H9 (cell line): ENCODE results near the gene DNAJC6. TPM values are rescaled to one million over a fixed set of nuclear protein-coding genes. Genes with fewer than 3 reads are reported as not detected.

Experiments used
- DNase-seq: peaks from one replicate; pipeline ENCODE4 v3.0.0-alpha.2; 2017
- H2AFZ ChIP-seq: one replicate; pipeline ENCODE4 v1.6.1; 2013; ENCODE audit warnings: mild to moderate bottlenecking, low read length, control low read depth, moderate library complexity
- H2AK5ac ChIP-seq: 2 replicates; pipeline ENCODE4 v1.6.1; 2013; ENCODE audit warnings: low read length, control low read depth, mixed read lengths; ENCODE audit not compliant: insufficient read length
- H2BK120ac ChIP-seq: one replicate; pipeline ENCODE4 v1.6.1; 2013; ENCODE audit warnings: low read depth, mild to moderate bottlenecking, low read length, control low read depth, inconsistent platforms; ENCODE audit not compliant: poor library complexity, severe bottlenecking
- H2BK12ac ChIP-seq: 2 replicates; pipeline ENCODE4 v1.6.1; 2013; ENCODE audit warnings: low read length, control low read depth, mixed read lengths, low read depth; ENCODE audit not compliant: insufficient read length
- H2BK15ac ChIP-seq: 2 replicates; pipeline ENCODE4 v1.6.1; 2013; ENCODE audit warnings: low read depth, low read length, control low read depth
- H2BK20ac ChIP-seq: one replicate; pipeline ENCODE4 v1.6.1; 2013; ENCODE audit warnings: low read depth, mild to moderate bottlenecking, low read length, control low read depth, inconsistent platforms; ENCODE audit not compliant: poor library complexity, severe bottlenecking
- H2BK5ac ChIP-seq: 2 replicates; pipeline ENCODE4 v1.6.1; 2013; ENCODE audit warnings: low read length, control low read depth, mixed read lengths; ENCODE audit not compliant: insufficient read length
- H3K14ac ChIP-seq: 2 replicates; pipeline ENCODE4 v1.6.1; 2013; ENCODE audit warnings: low read length, control low read depth; ENCODE audit not compliant: insufficient read depth
- H3K18ac ChIP-seq: 2 replicates; pipeline ENCODE4 v1.6.1; 2013; ENCODE audit warnings: low read depth, mild to moderate bottlenecking, mixed read lengths, low read length, control low read depth; ENCODE audit not compliant: insufficient read length
- H3K23ac ChIP-seq: 2 replicates; pipeline ENCODE4 v1.6.1; 2013; ENCODE audit warnings: low read length, control low read depth, mixed read lengths, low read depth; ENCODE audit not compliant: insufficient read length
- H3K23me2 ChIP-seq: 2 replicates; pipeline ENCODE4 v1.6.1; 2013; ENCODE audit warnings: low read depth, mild to moderate bottlenecking, mixed read lengths, low read length, control low read depth; ENCODE audit not compliant: insufficient read length, poor library complexity, severe bottlenecking
- H3K27ac ChIP-seq: 2 replicates; pipeline ENCODE4 v1.5.1; 2013; ENCODE audit warnings: low read length, control low read depth, mixed read lengths, low read depth; ENCODE audit not compliant: insufficient read length
- H3K27me3 ChIP-seq: 2 replicates; pipeline ENCODE4 v1.6.1; 2013; ENCODE audit warnings: low read length, control low read depth, inconsistent platforms; ENCODE audit not compliant: insufficient read depth
- H3K4ac ChIP-seq: 2 replicates; pipeline ENCODE4 v1.6.1; 2013; ENCODE audit warnings: low read depth, mild to moderate bottlenecking, control low read depth, inconsistent platforms, low read length, moderate library complexity
- H3K4me1 ChIP-seq: 2 replicates; pipeline ENCODE4 v1.6.1; 2013; ENCODE audit warnings: low read length, control low read depth, inconsistent platforms; ENCODE audit not compliant: insufficient read depth
- H3K4me2 ChIP-seq: 2 replicates; pipeline ENCODE4 v1.6.1; 2013; ENCODE audit warnings: low read length, control low read depth, mixed read lengths; ENCODE audit not compliant: insufficient read length, insufficient read depth
- H3K56ac ChIP-seq: 2 replicates; pipeline ENCODE4 v1.6.1; 2013; ENCODE audit warnings: low read depth, mild to moderate bottlenecking, mixed read lengths, low read length, control low read depth; ENCODE audit not compliant: insufficient read length
- H3K79me1 ChIP-seq: 2 replicates; pipeline ENCODE4 v1.6.1; 2013; ENCODE audit warnings: low read depth, mild to moderate bottlenecking, moderate library complexity, low read length, control low read depth, inconsistent platforms; ENCODE audit not compliant: insufficient read depth, poor library complexity, severe bottlenecking
- H3K79me2 ChIP-seq: 2 replicates; pipeline ENCODE4 v1.6.1; 2013; ENCODE audit warnings: low read length, control low read depth, inconsistent platforms; ENCODE audit not compliant: insufficient read depth
- H3K9ac ChIP-seq: 2 replicates; pipeline ENCODE4 v1.6.1; 2013; ENCODE audit warnings: low read length, control low read depth, mixed read lengths; ENCODE audit not compliant: insufficient read length; ENCODE audit errors: extremely low read depth
- H3K9me3 ChIP-seq: one replicate; pipeline ENCODE4 v1.6.1; 2013; ENCODE audit warnings: low read depth, low read length, inconsistent platforms; ENCODE audit not compliant: control insufficient read depth
- H3T11ph ChIP-seq: one replicate; pipeline ENCODE4 v1.6.1; 2013; ENCODE audit warnings: mild to moderate bottlenecking, low read length, control low read depth, inconsistent platforms
- H4K20me1 ChIP-seq: one replicate; pipeline ENCODE4 v1.6.1; 2013; ENCODE audit not compliant: control insufficient read depth, insufficient read length, insufficient read depth
- H4K5ac ChIP-seq: 2 replicates; pipeline ENCODE4 v1.6.1; 2013; ENCODE audit warnings: low read depth, mild to moderate bottlenecking, mixed read lengths, low read length, control low read depth; ENCODE audit not compliant: insufficient read length
- H4K8ac ChIP-seq: replicated peaks from 2 replicates; pipeline ENCODE4 v1.6.1; 2013; ENCODE audit warnings: low read length, control low read depth, mixed read lengths, low read depth; ENCODE audit not compliant: insufficient read length
- H4K91ac ChIP-seq: 2 replicates; pipeline ENCODE4 v1.6.1; 2013; ENCODE audit warnings: low read depth, mild to moderate bottlenecking, moderate library complexity, mixed read lengths, low read length, control low read depth; ENCODE audit not compliant: insufficient read length
- H3K27ac Mint-ChIP-seq, 3 experiments: 2 replicates in 2 of 3; 3 replicates in 1 of 3; pipeline ENCODE4 v1.8.0; 2020 to 2021; ENCODE audit warnings: mixed read lengths in 3 of 3, mild to moderate bottlenecking in 1 of 3, moderate library complexity in 1 of 3
- H3K27me3 Mint-ChIP-seq: 2 replicates; pipeline ENCODE4 v1.8.0; 2021; ENCODE audit warnings: low read depth, mild to moderate bottlenecking, moderate library complexity, mixed read lengths
- H3K36me3 Mint-ChIP-seq, 3 experiments: 2 replicates in 2 of 3; 3 replicates in 1 of 3; pipeline ENCODE4 v1.8.0; 2020 to 2021; ENCODE audit warnings: low read depth in 3 of 3, mixed read lengths in 3 of 3; ENCODE audit not compliant: insufficient read depth in 1 of 3
- H3K4me1 Mint-ChIP-seq, 2 experiments: 2 replicates each; pipeline ENCODE4 v1.8.0; 2020; ENCODE audit warnings: mixed read lengths in 2 of 2
- H3K4me3 Mint-ChIP-seq, 2 experiments: 2 replicates in 1 of 2; 3 replicates in 1 of 2; pipeline ENCODE4 v1.8.0; 2020 to 2021; ENCODE audit warnings: mild to moderate bottlenecking in 2 of 2, mixed read lengths in 2 of 2, moderate library complexity in 1 of 2
- H3K9me3 Mint-ChIP-seq, 2 experiments: 2 replicates in 1 of 2; 3 replicates in 1 of 2; pipeline ENCODE4 v1.8.0; 2020; ENCODE audit warnings: mild to moderate bottlenecking in 2 of 2, mixed read lengths in 2 of 2, moderate library complexity in 1 of 2
- WGBS: extraction: QIAGEN DNeasy Blood & Tissue Kit; methylation state at CpG from one replicate; pipeline ENCODE4 v1.1.7; 2013; ENCODE audit warnings: missing lambda C conversion rate, low lambda C conversion rate, mixed read lengths; ENCODE audit not compliant: insufficient read length; ENCODE audit errors: extremely low coverage; 5-methylcytosine and 5-hydroxymethylcytosine counted together
- total RNA-seq: library from RNA; stranded (reverse); gene quantifications from 2 replicates; pipeline ENCODE4 v1.2.1, GENCODE V29; 2021
- TF ChIP-seq, protein P1 (sequence below): fragments of 200-600 bp; sonication (generic); conservative IDR thresholded peaks from 3 replicates; pipeline ENCODE4 v1.8.0; 2021; ENCODE audit warnings: antibody characterized with exemption, mild to moderate bottlenecking

Gene DNAJC6
- total RNA-seq, 1 experiment from 2014 or later = 2.2 TPM

DNA sequence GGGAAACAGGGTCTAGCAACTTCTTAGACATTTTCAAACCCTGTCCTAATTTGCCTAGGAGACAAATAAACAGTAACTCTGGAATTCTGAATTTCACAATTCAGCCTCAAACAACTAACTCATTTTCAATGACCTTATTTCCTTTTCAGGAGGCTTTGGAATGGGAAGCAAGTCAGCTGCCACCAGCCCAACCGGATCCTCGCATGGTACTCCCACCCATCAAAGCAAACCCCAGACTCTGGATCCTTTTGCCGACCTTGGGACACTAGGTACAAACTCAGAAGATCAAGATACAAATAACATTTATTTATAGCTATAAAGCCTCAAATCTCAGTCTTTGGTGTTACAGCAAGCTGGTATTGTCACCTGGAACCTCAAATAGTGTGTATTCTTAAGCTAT, 92.3 kb downstream of the DNAJC6 start:
- Mint-ChIP-seq H3K4me1 (no peaks in the 10 kb centered on the region), H3K9me3 (no peaks in the 10 kb centered on the region), H3K36me3 (no peaks in the 10 kb centered on the region; a peak in 1 of 7 replicates), H3K27ac (no peak overlapping the region), H3K27me3 (no peaks in the 10 kb centered on the region), H3K4me3 (no peak overlapping the region)
- Histone ChIP-seq H2BK120ac (no peak overlapping the region), H2BK15ac (no peak overlapping the region), H3K9me3 (no peaks in the 10 kb centered on the region), H4K20me1 (no peaks in the 10 kb centered on the region), H3K27me3 (no peaks in the 10 kb centered on the region), H3T11ph (no peak overlapping the region), H3K56ac (no peak overlapping the region), H3K79me2 (no peaks in the 10 kb centered on the region), H3K23ac (no peak overlapping the region), H3K14ac (no peak overlapping the region), H3K27ac (no peak overlapping the region), H4K91ac (no peak overlapping the region), H2AFZ (no peak overlapping the region), H3K4me1 (no peaks in the 10 kb centered on the region), H2BK12ac (no peak overlapping the region), H2BK5ac (no peak overlapping the region), H3K18ac (no peak overlapping the region), H4K8ac (no peak overlapping the region), H4K5ac (no peak overlapping the region), H3K4ac (no peak overlapping the region), H3K79me1 (no peaks in the 10 kb centered on the region), H3K23me2 (no peaks in the 10 kb centered on the region), H2AK5ac (no peak overlapping the region), H3K4me2 (no peak overlapping the region), H3K9ac (no peak overlapping the region), H2BK20ac (no peak overlapping the region)
- DNase-seq = no peak
- TF ChIP-seq, protein P1, sequence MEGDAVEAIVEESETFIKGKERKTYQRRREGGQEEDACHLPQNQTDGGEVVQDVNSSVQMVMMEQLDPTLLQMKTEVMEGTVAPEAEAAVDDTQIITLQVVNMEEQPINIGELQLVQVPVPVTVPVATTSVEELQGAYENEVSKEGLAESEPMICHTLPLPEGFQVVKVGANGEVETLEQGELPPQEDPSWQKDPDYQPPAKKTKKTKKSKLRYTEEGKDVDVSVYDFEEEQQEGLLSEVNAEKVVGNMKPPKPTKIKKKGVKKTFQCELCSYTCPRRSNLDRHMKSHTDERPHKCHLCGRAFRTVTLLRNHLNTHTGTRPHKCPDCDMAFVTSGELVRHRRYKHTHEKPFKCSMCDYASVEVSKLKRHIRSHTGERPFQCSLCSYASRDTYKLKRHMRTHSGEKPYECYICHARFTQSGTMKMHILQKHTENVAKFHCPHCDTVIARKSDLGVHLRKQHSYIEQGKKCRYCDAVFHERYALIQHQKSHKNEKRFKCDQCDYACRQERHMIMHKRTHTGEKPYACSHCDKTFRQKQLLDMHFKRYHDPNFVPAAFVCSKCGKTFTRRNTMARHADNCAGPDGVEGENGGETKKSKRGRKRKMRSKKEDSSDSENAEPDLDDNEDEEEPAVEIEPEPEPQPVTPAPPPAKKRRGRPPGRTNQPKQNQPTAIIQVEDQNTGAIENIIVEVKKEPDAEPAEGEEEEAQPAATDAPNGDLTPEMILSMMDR = no peak
- no CpG with 5 or more reads among the region's 3 CpGs for WGBS
